ENCODE results near the gene CAMK1. TPM values are rescaled to one million over a fixed set of nuclear protein-coding genes. Genes with fewer than 3 reads are reported as not detected.
A peak's percentile ranks its signal among the peaks of the same experiment; 100 is the strongest.

CAMK1 gene
- total and polyA plus RNA-seq, 9 of the 15 experiments (the other 6 are each of a cell fraction or from before 2014, with no cell fraction given), result 0.23 to 10.7 (median 6.0) TPM

DNA sequence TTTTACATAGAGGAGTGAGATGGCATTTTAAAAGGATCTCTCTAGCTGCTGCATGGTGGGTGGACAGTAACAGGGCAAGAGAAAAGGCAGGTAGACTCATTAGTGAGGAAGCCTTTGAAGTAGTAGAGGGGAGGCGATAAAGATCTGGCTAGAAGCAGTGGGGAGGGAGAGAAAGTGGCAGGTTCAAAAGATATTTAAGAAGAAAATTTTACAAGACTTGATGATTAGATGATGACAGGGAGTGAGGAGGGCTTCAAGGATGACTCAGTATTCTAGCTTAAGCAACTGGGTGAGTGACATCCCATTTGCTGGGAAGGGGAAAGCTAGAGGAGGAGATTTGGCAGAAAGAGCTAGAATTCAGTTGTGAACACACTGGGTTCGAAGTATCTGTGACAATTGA is 42.0 kb downstream of the CAMK1 start (continued):
- TF ChIP-seq, protein P1, sequence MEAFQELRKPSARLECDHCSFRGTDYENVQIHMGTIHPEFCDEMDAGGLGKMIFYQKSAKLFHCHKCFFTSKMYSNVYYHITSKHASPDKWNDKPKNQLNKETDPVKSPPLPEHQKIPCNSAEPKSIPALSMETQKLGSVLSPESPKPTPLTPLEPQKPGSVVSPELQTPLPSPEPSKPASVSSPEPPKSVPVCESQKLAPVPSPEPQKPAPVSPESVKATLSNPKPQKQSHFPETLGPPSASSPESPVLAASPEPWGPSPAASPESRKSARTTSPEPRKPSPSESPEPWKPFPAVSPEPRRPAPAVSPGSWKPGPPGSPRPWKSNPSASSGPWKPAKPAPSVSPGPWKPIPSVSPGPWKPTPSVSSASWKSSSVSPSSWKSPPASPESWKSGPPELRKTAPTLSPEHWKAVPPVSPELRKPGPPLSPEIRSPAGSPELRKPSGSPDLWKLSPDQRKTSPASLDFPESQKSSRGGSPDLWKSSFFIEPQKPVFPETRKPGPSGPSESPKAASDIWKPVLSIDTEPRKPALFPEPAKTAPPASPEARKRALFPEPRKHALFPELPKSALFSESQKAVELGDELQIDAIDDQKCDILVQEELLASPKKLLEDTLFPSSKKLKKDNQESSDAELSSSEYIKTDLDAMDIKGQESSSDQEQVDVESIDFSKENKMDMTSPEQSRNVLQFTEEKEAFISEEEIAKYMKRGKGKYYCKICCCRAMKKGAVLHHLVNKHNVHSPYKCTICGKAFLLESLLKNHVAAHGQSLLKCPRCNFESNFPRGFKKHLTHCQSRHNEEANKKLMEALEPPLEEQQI (IDR thresholded peaks at IDR 0.05), result no peak
- peak; percentile 49; the same call in 1 of the 2 replicates for TF ChIP-seq ARID1B (IDR thresholded peaks at IDR 0.05)
- peak; percentile 75 for TF ChIP-seq MAFG (tag; conservative IDR thresholded peaks at IDR 0.05)
- 0 out of 2 replicates have a peak, but pooled peaks have one; percentile 50 for TF ChIP-seq ARID2 (IDR thresholded peaks at IDR 0.05)
- TF ChIP-seq, protein P2, sequence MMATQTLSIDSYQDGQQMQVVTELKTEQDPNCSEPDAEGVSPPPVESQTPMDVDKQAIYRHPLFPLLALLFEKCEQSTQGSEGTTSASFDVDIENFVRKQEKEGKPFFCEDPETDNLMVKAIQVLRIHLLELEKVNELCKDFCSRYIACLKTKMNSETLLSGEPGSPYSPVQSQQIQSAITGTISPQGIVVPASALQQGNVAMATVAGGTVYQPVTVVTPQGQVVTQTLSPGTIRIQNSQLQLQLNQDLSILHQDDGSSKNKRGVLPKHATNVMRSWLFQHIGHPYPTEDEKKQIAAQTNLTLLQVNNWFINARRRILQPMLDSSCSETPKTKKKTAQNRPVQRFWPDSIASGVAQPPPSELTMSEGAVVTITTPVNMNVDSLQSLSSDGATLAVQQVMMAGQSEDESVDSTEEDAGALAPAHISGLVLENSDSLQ (IDR thresholded peaks at IDR 0.05), result peak; percentile 95
- TF ChIP-seq, protein P3, sequence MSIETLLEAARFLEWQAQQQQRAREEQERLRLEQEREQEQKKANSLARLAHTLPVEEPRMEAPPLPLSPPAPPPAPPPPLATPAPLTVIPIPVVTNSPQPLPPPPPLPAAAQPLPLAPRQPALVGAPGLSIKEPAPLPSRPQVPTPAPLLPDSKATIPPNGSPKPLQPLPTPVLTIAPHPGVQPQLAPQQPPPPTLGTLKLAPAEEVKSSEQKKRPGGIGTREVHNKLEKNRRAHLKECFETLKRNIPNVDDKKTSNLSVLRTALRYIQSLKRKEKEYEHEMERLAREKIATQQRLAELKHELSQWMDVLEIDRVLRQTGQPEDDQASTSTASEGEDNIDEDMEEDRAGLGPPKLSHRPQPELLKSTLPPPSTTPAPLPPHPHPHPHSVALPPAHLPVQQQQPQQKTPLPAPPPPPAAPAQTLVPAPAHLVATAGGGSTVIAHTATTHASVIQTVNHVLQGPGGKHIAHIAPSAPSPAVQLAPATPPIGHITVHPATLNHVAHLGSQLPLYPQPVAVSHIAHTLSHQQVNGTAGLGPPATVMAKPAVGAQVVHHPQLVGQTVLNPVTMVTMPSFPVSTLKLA (conservative IDR thresholded peaks at IDR 0.05), result no peak
- TF ChIP-seq FOSL1 (tag; conservative IDR thresholded peaks at IDR 0.05), result peak; percentile 63
- TF ChIP-seq JUN (IDR thresholded peaks at IDR 0.05; ENCODE audit: borderline replicate concordance, low read depth, low read length), result 0 out of 2 replicates have a peak, but pooled peaks have one; percentile 27
- TF ChIP-seq JUN (CRISPR knock-in tag; IDR thresholded peaks at IDR 0.05; ENCODE audit: borderline replicate concordance), result no peak
- peak; percentile 49; the same call in 1 of the 2 replicates for TF ChIP-seq HDAC2 (IDR thresholded peaks at IDR 0.05)
- peak; percentile 79 for TF ChIP-seq C11orf30 (IDR thresholded peaks at IDR 0.05; ENCODE audit: low read depth)
- TF ChIP-seq, protein P4, sequence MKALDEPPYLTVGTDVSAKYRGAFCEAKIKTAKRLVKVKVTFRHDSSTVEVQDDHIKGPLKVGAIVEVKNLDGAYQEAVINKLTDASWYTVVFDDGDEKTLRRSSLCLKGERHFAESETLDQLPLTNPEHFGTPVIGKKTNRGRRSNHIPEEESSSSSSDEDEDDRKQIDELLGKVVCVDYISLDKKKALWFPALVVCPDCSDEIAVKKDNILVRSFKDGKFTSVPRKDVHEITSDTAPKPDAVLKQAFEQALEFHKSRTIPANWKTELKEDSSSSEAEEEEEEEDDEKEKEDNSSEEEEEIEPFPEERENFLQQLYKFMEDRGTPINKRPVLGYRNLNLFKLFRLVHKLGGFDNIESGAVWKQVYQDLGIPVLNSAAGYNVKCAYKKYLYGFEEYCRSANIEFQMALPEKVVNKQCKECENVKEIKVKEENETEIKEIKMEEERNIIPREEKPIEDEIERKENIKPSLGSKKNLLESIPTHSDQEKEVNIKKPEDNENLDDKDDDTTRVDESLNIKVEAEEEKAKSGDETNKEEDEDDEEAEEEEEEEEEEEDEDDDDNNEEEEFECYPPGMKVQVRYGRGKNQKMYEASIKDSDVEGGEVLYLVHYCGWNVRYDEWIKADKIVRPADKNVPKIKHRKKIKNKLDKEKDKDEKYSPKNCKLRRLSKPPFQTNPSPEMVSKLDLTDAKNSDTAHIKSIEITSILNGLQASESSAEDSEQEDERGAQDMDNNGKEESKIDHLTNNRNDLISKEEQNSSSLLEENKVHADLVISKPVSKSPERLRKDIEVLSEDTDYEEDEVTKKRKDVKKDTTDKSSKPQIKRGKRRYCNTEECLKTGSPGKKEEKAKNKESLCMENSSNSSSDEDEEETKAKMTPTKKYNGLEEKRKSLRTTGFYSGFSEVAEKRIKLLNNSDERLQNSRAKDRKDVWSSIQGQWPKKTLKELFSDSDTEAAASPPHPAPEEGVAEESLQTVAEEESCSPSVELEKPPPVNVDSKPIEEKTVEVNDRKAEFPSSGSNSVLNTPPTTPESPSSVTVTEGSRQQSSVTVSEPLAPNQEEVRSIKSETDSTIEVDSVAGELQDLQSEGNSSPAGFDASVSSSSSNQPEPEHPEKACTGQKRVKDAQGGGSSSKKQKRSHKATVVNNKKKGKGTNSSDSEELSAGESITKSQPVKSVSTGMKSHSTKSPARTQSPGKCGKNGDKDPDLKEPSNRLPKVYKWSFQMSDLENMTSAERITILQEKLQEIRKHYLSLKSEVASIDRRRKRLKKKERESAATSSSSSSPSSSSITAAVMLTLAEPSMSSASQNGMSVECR (CRISPR knock-in tag; IDR thresholded peaks at IDR 0.05), result peak; percentile 46
- peak; percentile 81 for TF ChIP-seq NFE2 (IDR thresholded peaks at IDR 0.05; ENCODE audit: low read depth)
- peak; percentile 89 for TF ChIP-seq ZNF583 (CRISPR knock-in tag; IDR thresholded peaks at IDR 0.05)
- peak; percentile 70 for TF ChIP-seq LEF1 (IDR thresholded peaks at IDR 0.05)
- 0 out of 2 replicates have a peak, but pooled peaks have one; percentile 41 for TF ChIP-seq CEBPB (tag; IDR thresholded peaks at IDR 0.05)
- TF ChIP-seq CBX1 (IDR thresholded peaks at IDR 0.05; ENCODE audit: low read depth), result no peak
- peak; percentile 65 for TF ChIP-seq SMARCA4 (IDR thresholded peaks at IDR 0.05)
- peak; percentile 64; the same call in 1 of the 2 replicates for TF ChIP-seq JUND (IDR thresholded peaks at IDR 0.05; ENCODE audit: borderline replicate concordance, low read depth, low read length)
- no peak; the same call in 2 of the 3 replicates for TF ChIP-seq JUND (tag; IDR thresholded peaks at IDR 0.05; ENCODE audit: borderline replicate concordance, low read depth, low read length)
- TF ChIP-seq MTA2 (IDR thresholded peaks at IDR 0.05; ENCODE audit: low read depth), result 0 out of 2 replicates have a peak, but pooled peaks have one; percentile 12
